ENCODE data around the gene HTR4.
"Not testable (repeated sequence)": the region's sequence is repeated elsewhere in the genome, so short reads cannot be mapped to it uniquely, and the experiment has no call there.

Gene HTR4

GRCh38 chr5:148653836-148654781 is at the start of gene HTR4:
Gene HTR4 (minus strand): TSS chr5:148654527. CDS start chr5:148637014, 17,513 bp downstream.
- DNase-seq: no peak

DNA sequence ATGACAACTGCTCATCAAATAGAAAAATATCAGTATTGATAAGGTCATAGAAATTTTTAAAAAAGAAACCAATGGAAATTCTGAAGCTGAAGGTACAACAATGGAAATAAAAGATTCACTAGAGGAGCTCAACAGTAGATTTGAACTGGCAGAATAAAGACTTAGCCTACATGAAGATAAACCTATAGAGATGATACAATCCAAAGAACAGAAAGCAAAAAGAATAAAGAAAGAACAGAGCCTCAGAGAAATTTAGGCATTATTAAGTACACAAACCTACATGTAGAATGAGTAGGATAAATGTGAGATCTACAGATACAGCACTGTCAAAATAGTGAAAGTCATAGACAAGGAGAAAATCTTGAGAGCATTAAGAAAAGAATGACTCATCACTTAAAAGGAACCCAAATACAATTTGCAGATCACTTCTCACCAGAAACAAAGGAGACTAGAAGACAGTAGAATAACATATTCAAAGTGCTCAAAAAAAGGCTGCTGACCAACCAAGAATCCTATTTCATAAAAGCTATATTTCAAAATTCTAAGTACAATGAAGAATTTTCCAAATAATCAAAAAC is 47.8 kb upstream of the HTR4 start:
- DNase-seq: no peak

GRCh38 chr5:148699028-148699427 is 44.7 kb upstream of the HTR4 start:
- DNase-seq: no peak

DNA sequence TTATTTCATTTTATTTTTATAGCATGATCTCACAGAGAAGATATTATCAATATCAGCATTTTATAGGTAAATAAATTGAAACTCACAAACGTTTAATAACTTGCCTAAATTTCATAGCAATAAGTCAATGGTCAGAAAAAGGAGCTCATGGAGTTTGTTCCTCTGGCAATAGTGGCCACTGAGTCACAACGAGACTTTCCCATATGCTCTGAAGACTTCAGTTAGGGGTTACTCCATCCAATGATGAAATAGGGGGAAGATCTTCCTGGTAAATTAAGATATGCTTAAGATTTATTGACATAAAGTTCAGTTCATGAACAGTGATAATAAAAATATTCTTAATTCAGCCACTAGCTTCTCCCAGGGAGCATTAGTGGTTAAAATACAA is 43.5 kb upstream of the HTR4 start:
- no peak for DNase-seq

DNA sequence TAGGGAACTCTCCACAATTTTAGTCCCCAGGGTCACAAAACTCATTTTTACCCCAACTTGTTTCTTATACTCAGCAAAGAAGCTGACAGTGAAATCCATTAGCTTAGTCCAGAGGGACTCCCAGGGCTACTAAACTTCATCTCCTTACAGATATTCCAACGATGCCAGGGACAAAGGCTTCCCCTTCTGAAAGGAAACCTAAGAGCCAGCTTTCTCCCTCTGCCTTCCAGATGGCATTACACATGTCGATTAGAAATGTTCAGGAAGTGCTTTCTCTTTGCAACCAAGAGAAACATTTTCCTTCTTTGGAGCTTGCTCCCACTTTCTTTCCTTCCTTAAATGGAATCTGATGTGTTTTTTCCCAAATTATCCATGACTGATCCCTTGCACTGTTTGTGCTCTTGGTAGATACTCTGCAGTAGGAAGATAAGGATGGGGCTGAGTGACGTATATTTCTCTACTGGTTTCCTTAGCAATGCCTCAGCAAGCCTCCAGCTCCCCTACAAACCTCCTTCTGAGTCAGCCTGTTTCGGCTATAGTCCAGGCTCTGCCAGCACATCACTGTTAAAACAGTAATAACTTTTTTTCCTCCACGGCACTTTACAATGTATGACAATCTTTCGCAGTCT is 43.0 kb upstream of the HTR4 start:
- DNase-seq: no peak

- DNase-seq: no peak
These were observed 42.1 kb upstream of the HTR4 start for GRCh38 chr5:148696187-148697036.

DNA sequence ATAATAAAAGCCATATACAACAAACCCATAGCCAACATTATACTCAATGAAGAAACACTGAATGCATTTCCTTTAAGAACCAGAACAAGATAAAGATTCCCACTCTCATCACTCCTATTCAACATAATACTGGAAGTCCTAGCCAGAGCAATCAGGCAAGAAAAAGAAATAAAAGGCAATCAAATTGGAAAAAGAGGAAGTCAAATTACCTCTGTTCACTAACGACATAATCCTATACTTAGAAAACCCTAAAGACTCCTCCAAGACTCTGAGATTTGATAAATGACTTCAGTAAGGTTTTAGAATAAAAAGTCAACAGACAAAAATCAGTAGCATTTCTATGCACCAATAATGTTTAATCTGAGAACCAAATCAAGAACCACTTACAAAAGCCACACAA is 36.6 kb upstream of the HTR4 start:
- DNase-seq: no peak

- DNase-seq: no peak
These were observed 34.5 kb upstream of the HTR4 start for GRCh38 chr5:148688787-148689186.

- no peak for DNase-seq
These were observed 33.5 kb upstream of the HTR4 start for GRCh38 chr5:148687871-148688270.

DNA sequence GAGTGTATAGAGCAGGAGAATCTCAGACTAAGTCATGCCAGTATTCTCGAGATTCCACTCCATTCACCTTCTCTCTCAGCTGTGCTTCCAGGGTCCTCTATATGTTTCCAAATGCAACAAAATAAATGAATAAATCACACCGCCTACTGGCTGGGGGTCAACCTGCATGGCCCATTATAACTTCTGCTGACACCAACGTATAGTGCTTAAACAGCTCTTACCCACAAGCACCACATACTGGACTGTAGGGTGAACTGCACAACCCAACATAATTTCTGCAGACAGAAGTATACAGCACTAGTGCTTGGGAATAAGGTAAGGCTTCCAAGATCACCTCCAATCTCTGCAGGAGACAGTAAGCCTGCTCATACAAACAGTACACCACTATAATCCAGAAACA is 33.1 kb upstream of the HTR4 start:
- DNase-seq: no peak

DNA sequence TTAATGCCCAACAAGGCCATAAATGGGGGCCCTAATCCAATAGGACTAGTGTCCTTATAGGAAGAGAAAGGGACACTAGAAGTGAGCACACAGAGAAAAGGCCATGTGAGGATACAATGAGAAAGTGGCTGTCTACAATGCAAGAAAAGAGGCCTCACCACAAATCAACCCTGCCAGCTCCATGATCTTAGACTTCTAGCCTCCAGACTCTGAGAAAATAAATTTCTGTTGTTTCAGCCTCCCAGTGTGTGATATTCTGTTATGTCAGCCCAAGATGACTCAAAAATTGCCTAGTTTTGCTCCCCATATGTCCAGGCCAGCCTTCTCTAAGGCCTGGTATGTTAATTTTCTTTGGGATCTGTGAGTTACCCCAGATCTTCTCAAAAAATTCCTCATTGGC is 32.3 kb upstream of the HTR4 start:
- DNase-seq: no peak

DNA sequence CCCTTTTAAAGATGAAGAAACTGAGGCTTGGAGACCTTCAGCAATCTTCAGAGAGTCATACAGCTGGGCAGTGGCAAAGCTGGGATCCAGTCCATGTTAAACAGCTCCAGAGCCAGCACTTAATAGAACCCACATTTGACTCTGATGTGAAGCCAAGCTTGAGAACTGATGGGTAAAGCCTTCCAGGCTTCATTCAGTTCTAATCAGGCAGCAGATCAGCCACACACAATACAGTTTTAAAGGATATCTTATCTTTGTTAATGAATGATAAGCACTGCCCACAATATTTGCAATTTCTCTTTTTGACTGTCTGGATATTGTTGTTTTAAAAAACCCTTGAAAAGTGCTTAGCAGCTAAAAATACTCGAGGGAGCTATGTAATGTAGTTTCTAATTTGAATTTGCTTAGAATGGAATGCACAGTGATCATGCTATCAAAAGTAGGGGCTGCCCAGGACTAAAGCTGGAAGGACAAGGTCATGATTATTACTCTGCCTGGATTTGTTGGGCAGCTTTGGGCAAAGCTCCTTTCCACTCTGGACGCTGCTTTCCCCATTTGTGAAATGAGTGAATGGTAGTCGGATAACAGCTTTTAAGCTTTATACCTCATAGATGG is 31.3 kb upstream of the HTR4 start:
- DNase-seq: no peak

- DNase-seq: no peak
These were observed 30.2 kb upstream of the HTR4 start for GRCh38 chr5:148684528-148684927.

DNA sequence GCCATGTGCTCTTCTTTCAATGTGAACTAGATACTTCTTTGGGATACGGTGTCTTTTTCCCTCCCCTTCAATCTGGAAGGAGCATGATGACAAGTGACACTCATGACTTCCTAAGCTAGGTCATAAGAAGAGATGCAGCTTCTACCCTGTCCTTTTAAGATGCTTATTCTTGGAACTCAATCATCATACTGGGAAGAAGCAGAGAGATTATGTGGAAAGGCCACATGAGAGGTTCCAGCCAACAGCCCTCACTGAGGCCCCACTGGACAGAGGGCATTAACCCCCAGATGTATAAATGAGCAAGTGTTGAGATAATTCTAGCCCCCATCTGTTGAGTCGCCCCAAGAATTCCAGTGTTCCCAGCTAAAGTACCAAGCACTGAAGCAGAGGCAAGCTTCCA is 29.3 kb upstream of the HTR4 start:
- no peak for DNase-seq

- DNase-seq: no peak
These were observed 28.0 kb upstream of the HTR4 start for GRCh38 chr5:148682058-148683026.

DNA sequence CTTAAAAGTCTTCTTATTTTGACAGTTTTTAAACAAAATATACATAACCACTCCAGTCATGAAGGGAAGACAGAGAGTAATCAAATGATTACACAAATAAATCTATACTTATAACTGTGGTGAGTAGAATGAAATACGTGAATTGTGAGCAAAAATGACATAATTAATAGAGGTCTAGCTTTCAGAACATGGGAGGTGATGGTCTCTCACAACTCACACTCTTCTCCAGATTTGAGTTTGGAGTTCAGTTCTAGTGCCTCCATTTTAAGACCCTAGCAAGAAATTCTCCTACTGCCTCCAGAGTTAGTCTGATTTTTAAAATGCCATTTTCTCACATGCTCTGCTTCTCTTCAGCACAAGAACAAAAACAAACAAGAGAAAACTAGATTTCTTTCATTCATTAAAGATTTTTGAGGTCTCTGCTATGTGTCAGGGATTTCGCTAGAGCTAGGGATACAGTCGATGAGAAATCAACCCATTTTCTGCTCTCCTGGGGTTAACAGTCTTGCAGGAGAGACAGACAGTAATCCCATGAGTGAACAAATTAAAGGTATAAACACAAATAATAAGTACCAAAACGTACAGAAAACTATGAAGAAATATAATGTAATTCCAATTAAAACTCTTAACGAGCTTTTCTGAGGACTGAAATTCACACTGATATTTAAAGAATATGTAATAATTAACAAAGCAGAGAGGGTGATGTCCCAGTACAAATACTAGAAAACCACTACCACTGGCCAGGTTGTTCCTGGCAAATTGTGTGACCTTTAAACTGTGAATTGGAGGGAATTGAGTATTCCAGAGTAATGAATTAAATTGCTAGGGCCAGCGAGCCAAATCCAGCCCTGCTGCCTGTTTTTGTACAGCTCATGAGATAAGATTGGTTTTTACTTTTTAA is 27.1 kb upstream of the HTR4 start:
- no peak for DNase-seq

DNA sequence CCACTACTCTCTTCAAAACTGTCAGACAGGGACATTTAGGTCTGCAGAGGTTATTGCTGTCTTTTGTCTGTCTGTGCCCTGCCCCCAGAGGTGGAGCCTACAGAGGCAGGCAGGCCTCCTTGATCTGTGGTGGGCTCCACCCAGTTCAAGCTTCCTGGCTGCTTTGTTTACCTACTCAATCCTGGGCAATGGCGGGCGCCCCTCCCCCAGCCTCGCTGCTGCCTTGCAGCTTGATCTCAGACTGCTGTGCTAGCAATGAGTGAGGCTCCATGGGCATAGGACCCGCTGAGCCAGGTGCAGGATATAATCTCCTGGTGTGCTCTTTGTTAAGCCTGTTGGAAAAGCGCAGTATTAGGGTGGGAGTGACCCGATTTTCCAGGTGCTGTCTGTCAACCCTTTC is 19.4 kb upstream of the HTR4 start:
- DNase-seq: not testable (repeated sequence)

DNA sequence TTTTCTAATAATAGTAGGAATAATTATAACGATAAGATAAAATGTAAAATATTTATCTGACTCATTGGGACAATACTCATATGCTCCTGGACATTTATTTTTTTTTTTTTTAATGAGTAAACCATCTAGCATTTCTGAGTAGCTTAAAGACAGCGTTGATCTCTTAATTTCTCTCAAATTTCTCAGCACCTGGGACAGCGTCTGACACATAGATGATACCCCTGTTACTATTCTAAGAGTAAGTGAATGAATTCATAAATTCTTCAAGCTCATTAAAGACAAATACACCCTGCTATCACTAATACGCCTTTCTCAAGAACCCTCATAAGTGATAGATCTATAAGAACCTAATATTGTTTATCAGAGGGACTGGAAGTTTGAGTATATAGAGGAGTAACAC is 12.0 kb upstream of the HTR4 start:
- DNase-seq: no peak

DNA sequence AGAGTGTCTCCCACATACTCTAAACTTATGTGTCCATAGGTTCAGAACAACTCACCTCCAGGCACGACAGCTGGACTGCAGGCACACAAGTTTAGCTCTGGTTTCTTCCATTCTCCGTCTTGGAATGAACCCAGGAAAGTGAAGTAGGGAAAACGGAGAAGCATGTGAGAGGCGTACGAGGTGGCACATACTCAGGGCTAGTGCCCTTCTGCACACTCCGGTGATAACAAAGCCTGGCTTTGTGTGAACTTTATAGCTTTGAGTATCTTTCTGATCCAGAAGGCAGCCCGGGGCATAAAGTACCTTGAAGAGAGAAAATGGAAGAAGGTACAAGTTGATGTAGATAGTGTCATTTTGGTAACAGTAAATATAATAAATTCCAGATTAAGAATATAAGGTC is 11.1 kb upstream of the HTR4 start:
- DNase-seq: no peak

GRCh38 chr5:148663509-148663908 is 9.2 kb upstream of the HTR4 start:
- DNase-seq: no peak
